SU-DHL-6 (cell line): Measurements from ENCODE around the gene C10orf105.

Experiments
- EZH2phosphoT487 ChIP-seq: fragments of 200-600 bp; sonication (generic), shearing (Covaris generic); conservative IDR thresholded peaks from 2 replicates; pipeline ENCODE4 v1.6.1; 2018; ENCODE audit warnings: mild to moderate bottlenecking, antibody characterized with exemption, low read length, moderate library complexity, mixed read lengths
- TF ChIP-seq, protein P1 (sequence below): fragments of 200-600 bp; sonication (generic); IDR thresholded peaks from one replicate; pipeline ENCODE4 v1.5.1; 2017; ENCODE audit warnings: antibody characterized with exemption, mild to moderate bottlenecking, low read length, moderate library complexity; ENCODE audit not compliant: insufficient read depth, poor library complexity, severe bottlenecking

DNA sequence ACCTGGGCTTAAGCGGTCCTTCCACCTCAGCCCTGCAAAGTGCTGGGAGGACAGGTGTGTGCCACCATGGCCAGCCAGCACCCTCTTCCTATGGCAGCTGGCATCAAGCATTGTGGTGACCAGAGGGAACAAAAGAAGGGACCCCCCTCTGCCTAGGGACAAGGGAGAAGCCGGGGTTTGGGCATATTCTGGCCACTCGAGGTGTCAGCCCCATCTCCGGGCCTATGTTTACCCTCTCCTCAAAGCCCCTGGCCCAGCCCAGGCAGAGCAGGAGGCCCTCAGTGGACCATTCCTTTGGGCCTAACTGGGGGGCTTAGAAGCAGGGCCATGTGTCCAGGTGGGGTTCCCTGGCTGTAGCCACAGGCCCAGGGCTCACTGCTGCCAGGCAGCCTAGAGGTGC is 29.8 kb upstream of the C10orf105 start:
- TF ChIP-seq, protein P1, sequence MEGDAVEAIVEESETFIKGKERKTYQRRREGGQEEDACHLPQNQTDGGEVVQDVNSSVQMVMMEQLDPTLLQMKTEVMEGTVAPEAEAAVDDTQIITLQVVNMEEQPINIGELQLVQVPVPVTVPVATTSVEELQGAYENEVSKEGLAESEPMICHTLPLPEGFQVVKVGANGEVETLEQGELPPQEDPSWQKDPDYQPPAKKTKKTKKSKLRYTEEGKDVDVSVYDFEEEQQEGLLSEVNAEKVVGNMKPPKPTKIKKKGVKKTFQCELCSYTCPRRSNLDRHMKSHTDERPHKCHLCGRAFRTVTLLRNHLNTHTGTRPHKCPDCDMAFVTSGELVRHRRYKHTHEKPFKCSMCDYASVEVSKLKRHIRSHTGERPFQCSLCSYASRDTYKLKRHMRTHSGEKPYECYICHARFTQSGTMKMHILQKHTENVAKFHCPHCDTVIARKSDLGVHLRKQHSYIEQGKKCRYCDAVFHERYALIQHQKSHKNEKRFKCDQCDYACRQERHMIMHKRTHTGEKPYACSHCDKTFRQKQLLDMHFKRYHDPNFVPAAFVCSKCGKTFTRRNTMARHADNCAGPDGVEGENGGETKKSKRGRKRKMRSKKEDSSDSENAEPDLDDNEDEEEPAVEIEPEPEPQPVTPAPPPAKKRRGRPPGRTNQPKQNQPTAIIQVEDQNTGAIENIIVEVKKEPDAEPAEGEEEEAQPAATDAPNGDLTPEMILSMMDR, result no peak
- no peak for TF ChIP-seq EZH2phosphoT487
